CD14-positive monocyte (primary cell): Measurements from ENCODE around the gene GSTM4. TPM values are rescaled to one million over a fixed set of nuclear protein-coding genes. Genes with fewer than 3 reads are reported as not detected.
"Not testable (repeated sequence)": the region's sequence is repeated elsewhere in the genome, so short reads cannot be mapped to it uniquely, and the experiment has no call there.

ENCODE experiments used
- DNase-seq, 3 donors: peaks; one replicate each; pipeline ENCODE4 v3.0.0-alpha.2; 2011 to 2022
- H2AFZ ChIP-seq: 2 replicates; pipeline ENCODE4 v1.6.0; 2012; ENCODE audit warnings: mild to moderate bottlenecking, low read depth, low read length, inconsistent platforms; ENCODE audit not compliant: insufficient read depth, poor library complexity, severe bottlenecking
- H3K27ac ChIP-seq, 2 donors: 1 replicate in 1 of 2; 2 replicates in 1 of 2; pipeline ENCODE4 v1.5.1; 2012 to 2013; ENCODE audit warnings: low read length in 2 of 2, control low read depth in 1 of 2, inconsistent platforms in 1 of 2, low read depth in 1 of 2, mild to moderate bottlenecking in 1 of 2
- H3K27me3 ChIP-seq, 2 donors: one replicate each; pipeline versions ENCODE4 v1.6.0 to v1.6.1; 2011 to 2013; ENCODE audit warnings: low read length in 2 of 2; ENCODE audit not compliant: control insufficient read depth in 2 of 2, insufficient read depth in 2 of 2
- H3K36me3 ChIP-seq, 2 donors: replicated peaks in 1 of 2; 1 replicate in 1 of 2; 2 replicates in 1 of 2; pipeline versions ENCODE4 v1.5.1 to v1.6.1; 2012 to 2013; ENCODE audit warnings: low read length in 2 of 2, control low read depth in 1 of 2, inconsistent platforms in 1 of 2, mild to moderate bottlenecking in 1 of 2; ENCODE audit not compliant: insufficient read depth in 2 of 2, control insufficient read depth in 1 of 2
- H3K4me1 ChIP-seq, 2 donors: 1 replicate in 1 of 2; 2 replicates in 1 of 2; pipeline versions ENCODE4 v1.5.1 to v1.6.1; 2012 to 2013; ENCODE audit warnings: low read length in 2 of 2, control low read depth in 1 of 2, inconsistent platforms in 1 of 2, mild to moderate bottlenecking in 1 of 2, moderate library complexity in 1 of 2; ENCODE audit not compliant: insufficient read depth in 2 of 2, control insufficient read depth in 1 of 2
- H3K4me2 ChIP-seq: replicated peaks from 2 replicates; pipeline ENCODE3; 2012; ENCODE audit warnings: low read length, moderate library complexity, mild to moderate bottlenecking; ENCODE audit not compliant: poor library complexity, severe bottlenecking; ENCODE audit errors: extremely low read depth
- H3K4me3 ChIP-seq, 3 experiments: fragments of 200-600 bp in 1 of 3; sonication (generic) in 1 of 3; replicated peaks in 1 of 3; 1 replicate in 2 of 3; 2 replicates in 1 of 3; pipeline ENCODE4 v1.5.1; 2011 to 2013; ENCODE audit warnings: low read length in 3 of 3, mild to moderate bottlenecking in 3 of 3, control low read depth in 2 of 3, low read depth in 2 of 3, inconsistent platforms in 1 of 3, moderate library complexity in 1 of 3
- H3K79me2 ChIP-seq: 2 replicates; pipeline ENCODE4 v1.6.0; 2012; ENCODE audit warnings: mild to moderate bottlenecking, control low read depth, inconsistent platforms, low read length, moderate library complexity; ENCODE audit not compliant: insufficient read depth
- H3K9ac ChIP-seq: 2 replicates; pipeline ENCODE4 v1.6.0; 2017; ENCODE audit warnings: low read length, mild to moderate bottlenecking; ENCODE audit not compliant: insufficient read depth, poor library complexity, severe bottlenecking
- H3K9me3 ChIP-seq, 2 donors: replicated peaks in 1 of 2; 1 replicate in 1 of 2; 2 replicates in 1 of 2; pipeline versions ENCODE4 v1.5.1 to v1.6.1; 2012 to 2013; ENCODE audit warnings: low read length in 2 of 2, control low read depth in 1 of 2; ENCODE audit not compliant: control insufficient read depth in 1 of 2, insufficient read depth in 1 of 2
- H4K20me1 ChIP-seq: 2 replicates; pipeline ENCODE4 v1.6.0; 2012; ENCODE audit warnings: mild to moderate bottlenecking, low read length, control low read depth, moderate library complexity; ENCODE audit not compliant: insufficient read depth
- H3K27ac Mint-ChIP-seq, 7 donors: one replicate each; pipeline ENCODE4 v1.8.0; 2020; ENCODE audit warnings: mild to moderate bottlenecking in 7 of 7, mixed read lengths in 7 of 7, moderate library complexity in 6 of 7, inconsistent platforms in 2 of 7
- H3K27me3 Mint-ChIP-seq, 3 donors: one replicate each; pipeline ENCODE4 v1.8.0; 2021 to 2022; ENCODE audit warnings: low read depth in 3 of 3, mild to moderate bottlenecking in 3 of 3, mixed read lengths in 3 of 3, moderate library complexity in 3 of 3, inconsistent platforms in 1 of 3
- H3K36me3 Mint-ChIP-seq, 2 donors: one replicate each; pipeline ENCODE4 v1.8.0; 2020; ENCODE audit warnings: mixed read lengths in 2 of 2, inconsistent platforms in 1 of 2, mild to moderate bottlenecking in 1 of 2
- H3K4me1 Mint-ChIP-seq: one replicate; pipeline ENCODE4 v1.8.0; 2020; ENCODE audit warnings: mild to moderate bottlenecking, mixed read lengths
- H3K4me3 Mint-ChIP-seq, 2 donors: one replicate each; pipeline ENCODE4 v1.8.0; 2020; ENCODE audit warnings: mild to moderate bottlenecking in 2 of 2, mixed read lengths in 2 of 2, moderate library complexity in 1 of 2
- H3K9me3 Mint-ChIP-seq, 7 donors: one replicate each; pipeline ENCODE4 v1.8.0; 2020 to 2022; ENCODE audit warnings: mixed read lengths in 7 of 7, mild to moderate bottlenecking in 6 of 7, moderate library complexity in 6 of 7, inconsistent platforms in 2 of 7
- CTCF ChIP-seq: fragments of 200-600 bp; IDR thresholded peaks from one replicate; pipeline ENCODE4 v1.8.0; 2022; ENCODE audit warnings: antibody characterized with exemption, mild to moderate bottlenecking
- WGBS: methylation state at CpG from one replicate; pipeline ENCODE4 v1.1.5; 2013; ENCODE audit warnings: missing lambda C conversion rate; ENCODE audit not compliant: insufficient coverage; 5-methylcytosine and 5-hydroxymethylcytosine counted together
- intact Hi-C, 2 donors: fragments of 100-400 bp; cut with micrococcal nuclease; formaldehyde crosslinking; loops; one replicate each; pipeline versions ENCODE4 v1.15.0 to v1.15.1; 2023
- polyA plus RNA-seq, 3 donors: library from polyadenylated mRNA; depleted of rRNA in 1 of 3; unstranded in 2 of 3; stranded (reverse) in 1 of 3; fragments of 300-500 nt in 2 of 3; fragments of >200 nt in 1 of 3; fragmentation: Illumina TruSeq in 2 of 3; gene quantifications; 1 replicate in 2 of 3; 2 replicates in 1 of 3; pipeline ENCODE4 v1.2.3, GENCODE V29; 2012 to 2021

Gene GSTM4
- polyA plus RNA-seq, 3 donors = 11.9 to 22.9 (median 15.9) TPM

DNA sequence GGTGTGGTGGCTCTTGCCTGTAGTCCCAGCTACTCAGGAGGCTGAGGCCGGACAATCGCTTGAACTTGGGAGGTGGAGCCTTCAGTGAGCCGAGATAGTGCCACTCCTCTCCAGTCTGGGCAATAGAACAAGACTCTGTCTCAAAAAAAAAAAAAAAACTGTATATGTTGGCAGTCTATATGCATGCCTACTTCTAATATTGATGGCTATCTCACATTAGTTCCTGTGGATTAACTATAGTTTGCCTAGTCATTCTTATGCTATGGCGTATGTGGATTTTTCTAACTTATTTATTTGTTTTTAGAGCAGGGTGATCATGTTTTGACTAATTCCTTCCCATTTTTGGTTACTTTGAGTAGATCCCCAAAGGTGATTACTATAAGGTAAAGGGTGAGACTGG, 41.2 kb downstream of the GSTM4 start:
- no peaks in the 10 kb centered on the region for H3K36me3 ChIP-seq
- H3K27me3 Mint-ChIP-seq = peaks cover 0 to 1% (median 0%) of the 10 kb centered on the region in 3 donors
- H3K79me2 ChIP-seq = no peaks in the 10 kb centered on the region
- TF ChIP-seq CTCF = no peak
- no peaks in the 10 kb centered on the region for H3K4me1 Mint-ChIP-seq
- H3K9ac ChIP-seq = no peak overlapping the region
- no peak overlapping the region for H3K4me3 Mint-ChIP-seq
- no peak overlapping the region for H3K27ac Mint-ChIP-seq
- no peak overlapping the region for H3K4me2 ChIP-seq
- no peaks in the 10 kb centered on the region for H4K20me1 ChIP-seq
- DNase-seq = no peak
- peaks cover 0 to 8% of the 10 kb centered on the region in 2 donors for H3K36me3 Mint-ChIP-seq
- H3K4me3 ChIP-seq = no peak overlapping the region
- H3K27ac ChIP-seq = no peak overlapping the region
- no peaks in the 10 kb centered on the region for H3K27me3 ChIP-seq
- intact Hi-C loops = no loop called here
- H2AFZ ChIP-seq = no peak overlapping the region
- peaks cover 0 to under 1% (median 0%) of the 10 kb centered on the region in 7 donors for H3K9me3 Mint-ChIP-seq
- H3K9me3 ChIP-seq = no peaks in the 10 kb centered on the region
- H3K4me1 ChIP-seq = no peaks in the 10 kb centered on the region
- no CpG with 5 or more reads among the region's 4 CpGs for WGBS

GRCh38 chr1:109697861-109698260, 42.0 kb downstream of the GSTM4 start:
- H3K79me2 ChIP-seq, H3K9me3 Mint-ChIP-seq, H3K36me3 ChIP-seq, intact Hi-C loops, H3K27ac Mint-ChIP-seq, H3K4me3 ChIP-seq, H3K27me3 ChIP-seq, H3K36me3 Mint-ChIP-seq, H3K4me2 ChIP-seq, H3K4me1 Mint-ChIP-seq, H3K9ac ChIP-seq, H3K4me1 ChIP-seq, H4K20me1 ChIP-seq, DNase-seq, H3K27me3 Mint-ChIP-seq, H3K4me3 Mint-ChIP-seq, H3K9me3 ChIP-seq, H2AFZ ChIP-seq, H3K27ac ChIP-seq: not testable (repeated sequence)
- WGBS = no CpG with 5 or more reads among the region's 4 CpGs

DNA sequence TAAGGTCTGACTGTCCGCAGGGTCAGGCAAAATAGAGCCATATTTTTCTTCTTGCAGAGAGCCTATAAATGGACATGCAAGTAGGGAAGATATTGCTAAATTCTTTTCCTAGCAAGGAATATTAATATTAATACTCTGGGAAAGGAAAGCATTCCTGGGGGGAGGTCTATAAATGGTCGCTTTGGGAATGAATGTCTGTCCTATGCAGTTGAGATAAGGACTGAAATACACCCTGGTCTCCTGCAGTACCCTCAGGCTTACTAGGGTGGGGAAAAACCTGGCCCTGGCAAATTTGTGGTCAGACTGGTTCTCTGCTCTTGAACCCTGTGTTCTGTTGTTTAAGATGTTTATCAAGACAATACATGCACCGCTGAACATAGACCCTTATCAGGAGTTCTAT, 47.0 kb downstream of the GSTM4 start:
- H3K36me3 ChIP-seq, H3K4me3 ChIP-seq, H3K4me1 Mint-ChIP-seq, H3K27me3 Mint-ChIP-seq, intact Hi-C loops, H3K27ac ChIP-seq, H3K27me3 ChIP-seq, H2AFZ ChIP-seq, H4K20me1 ChIP-seq, H3K36me3 Mint-ChIP-seq, DNase-seq, H3K27ac Mint-ChIP-seq, H3K4me1 ChIP-seq, H3K4me2 ChIP-seq, H3K9ac ChIP-seq, H3K79me2 ChIP-seq, H3K4me3 Mint-ChIP-seq: not testable (repeated sequence)
- peaks cover 25 to 37% (median 28%) of the 10 kb centered on the region in 7 donors for H3K9me3 Mint-ChIP-seq
- peaks cover 20 to 23% of the 10 kb centered on the region in 2 donors for H3K9me3 ChIP-seq
- 58% methylated on average over 2 of the region's 3 CpGs for WGBS
